Pancreas (tissue), 10 donors: ENCODE data around the gene PLCXD3. TPM values are rescaled to one million over a fixed set of nuclear protein-coding genes. Genes with fewer than 3 reads are reported as not detected.

ENCODE experiments used
- ATAC-seq, 4 donors: fragments of 200-7000 bp; cut with Tn5 transposase; one replicate each; pipeline versions ENCODE4 v1.8.0 to v1.9.1; 2020; ENCODE audit warnings: mild to moderate bottlenecking in 4 of 4, moderate library complexity in 4 of 4
- DNase-seq, 6 donors: peaks; one replicate each; pipeline ENCODE4 v3.0.0-alpha.2; 2020
- FAIRE-seq: peaks from 2 replicates; lab custom pipeline; 2012; peaks lifted over from hg19 to GRCh38; lab: Jason Lieb, UNC
- H3K27ac ChIP-seq, 4 donors: fragments of 200-600 bp; sonication (generic); 1 replicate in 3 of 4; 2 replicates in 1 of 4; pipeline versions ENCODE4 v1.5.0 to v1.8.0; 2020
- H3K27me3 ChIP-seq, 4 donors: fragments of 200-600 bp; one replicate each; pipeline ENCODE4 v1.8.0; 2021
- H3K36me3 ChIP-seq, 3 donors: fragments of 200-600 bp; sonication (generic) in 1 of 3; one replicate each; pipeline versions ENCODE4 v1.5.0 to v1.8.0; 2020 to 2021
- H3K4me1 ChIP-seq, 3 donors: fragments of 200-600 bp; one replicate each; pipeline ENCODE4 v1.8.0; 2021
- H3K4me3 ChIP-seq, 4 donors: fragments of 200-600 bp; sonication (generic) in 2 of 4; one replicate each; pipeline versions ENCODE4 v1.5.0 to v1.8.0; 2020 to 2021
- H3K9me3 ChIP-seq, 4 donors: fragments of 200-600 bp; one replicate each; pipeline ENCODE4 v1.8.0; 2021
- WGBS, 2 donors: extraction: QIAGEN DNeasy Blood & Tissue Kit; methylation state at CpG; one replicate each; pipeline ENCODE4 v1.1.7; 2013; 5-methylcytosine and 5-hydroxymethylcytosine counted together
- intact Hi-C, 3 donors: fragments of 100-400 bp; cut with DNase I; formaldehyde crosslinking; loops; one replicate each; pipeline versions ENCODE4 v1.11.1 to v1.14.2; 2022
- polyA plus RNA-seq, 2 donors: library from polyadenylated mRNA; stranded (reverse); fragments of 200-250 nt; gene quantifications; one replicate each; pipeline ENCODE4 v1.2.3, GENCODE V29; 2013
- total RNA-seq, 6 donors: library from RNA; stranded (reverse); fragmentation: NEBNext Ultra II Directional in 4 of 6; extraction: Animal tissue kit (Norgen Biotek cat#: 25700) in 4 of 6; gene quantifications; one replicate each; pipeline versions ENCODE4 v1.2.1 to v1.2.4, GENCODE V29; 2021 to 2023
- TF ChIP-seq, protein P1 (sequence below), 4 donors: fragments of 200-600 bp; sonication (generic) in 3 of 4; IDR thresholded peaks; one replicate each; pipeline versions ENCODE4 v1.5.0 to v1.8.0; 2021; ENCODE audit warnings: antibody characterized with exemption in 4 of 4
- donor health status: healthy with polysubstance abuse.
- donor health status: DM: no; HTN: no; CAD: no; lungs with moderate emphysema.
- donor health status: DM: no; HTN: no; CAD: no.
- donor health status: control.
- donor health status: control.
- donor health status: Bipolar disorder and iron deficiency.
- donor health status: DM: yes; HTN: yes; CAD: no.
- donor health status: DM: no; HTN: no; CAD: no.
- donor health status: DM: no; HTN: no; CAD: no.
- donor health status: DM: yes; HTN: yes; CAD: no.

Gene PLCXD3
- total and polyA plus RNA-seq, 8 donors = 0.79 to 14.2 (median 3.0) TPM

DNA sequence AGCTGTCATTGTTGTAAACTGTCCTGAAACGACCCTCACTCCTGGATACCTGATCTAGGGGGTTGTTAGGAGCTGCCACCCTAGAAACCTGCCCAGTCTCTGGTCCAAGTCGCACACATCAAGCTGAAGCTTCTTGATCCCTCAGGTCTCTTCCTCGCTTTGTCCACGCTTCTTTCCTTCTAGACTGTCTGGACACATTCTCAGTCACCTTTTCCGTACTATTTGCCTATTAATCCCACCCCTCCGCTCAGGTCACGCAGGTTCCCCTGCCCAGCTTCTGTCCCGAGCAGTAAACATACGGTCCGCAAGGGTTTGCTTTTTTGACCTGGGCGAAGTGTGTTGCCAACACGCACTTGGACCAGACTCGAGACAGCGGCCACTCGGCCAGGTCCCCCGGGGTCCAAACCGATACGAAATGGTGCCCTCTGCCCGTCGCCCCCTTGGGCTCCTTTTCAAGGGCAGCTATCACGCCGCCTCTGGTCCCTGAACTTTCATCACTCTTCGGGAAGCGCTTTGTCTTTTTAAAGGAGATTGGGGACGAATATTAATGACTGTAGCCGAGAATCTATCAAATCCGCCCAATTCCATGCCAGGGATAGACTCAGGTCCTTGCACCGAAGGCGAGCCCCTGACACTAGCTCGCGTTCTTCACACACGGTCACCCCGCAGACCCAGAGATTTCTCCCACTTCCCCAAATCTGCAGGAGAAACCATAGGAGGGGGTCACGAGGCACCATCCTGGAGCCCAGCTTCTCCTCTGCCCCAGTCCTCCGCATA lies 814 bp downstream of the PLCXD3 start:
- ATAC-seq = peak; percentile 15 to 34 (median 20)
- DNase-seq = peak in 3 of 6 donors; percentile 11 to 55 (median 55)
- WGBS, 2 donors = 12 to 13% methylated on average over 35 of the region's 35 CpGs
- no peaks in the 10 kb centered on the region for H3K36me3 ChIP-seq
- H3K9me3 ChIP-seq = no peaks in the 10 kb centered on the region
- peak overlapping the region; percentile 2 to 53 (median 28) for H3K4me3 ChIP-seq
- no peaks in the 10 kb centered on the region for H3K4me1 ChIP-seq
- no peak overlapping the region for H3K27ac ChIP-seq
- peaks cover 0 to 13% (median 0%) of the 10 kb centered on the region in 4 donors for H3K27me3 ChIP-seq
- TF ChIP-seq, protein P1, sequence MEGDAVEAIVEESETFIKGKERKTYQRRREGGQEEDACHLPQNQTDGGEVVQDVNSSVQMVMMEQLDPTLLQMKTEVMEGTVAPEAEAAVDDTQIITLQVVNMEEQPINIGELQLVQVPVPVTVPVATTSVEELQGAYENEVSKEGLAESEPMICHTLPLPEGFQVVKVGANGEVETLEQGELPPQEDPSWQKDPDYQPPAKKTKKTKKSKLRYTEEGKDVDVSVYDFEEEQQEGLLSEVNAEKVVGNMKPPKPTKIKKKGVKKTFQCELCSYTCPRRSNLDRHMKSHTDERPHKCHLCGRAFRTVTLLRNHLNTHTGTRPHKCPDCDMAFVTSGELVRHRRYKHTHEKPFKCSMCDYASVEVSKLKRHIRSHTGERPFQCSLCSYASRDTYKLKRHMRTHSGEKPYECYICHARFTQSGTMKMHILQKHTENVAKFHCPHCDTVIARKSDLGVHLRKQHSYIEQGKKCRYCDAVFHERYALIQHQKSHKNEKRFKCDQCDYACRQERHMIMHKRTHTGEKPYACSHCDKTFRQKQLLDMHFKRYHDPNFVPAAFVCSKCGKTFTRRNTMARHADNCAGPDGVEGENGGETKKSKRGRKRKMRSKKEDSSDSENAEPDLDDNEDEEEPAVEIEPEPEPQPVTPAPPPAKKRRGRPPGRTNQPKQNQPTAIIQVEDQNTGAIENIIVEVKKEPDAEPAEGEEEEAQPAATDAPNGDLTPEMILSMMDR (IDR thresholded peaks at IDR 0.05) = no peak
- intact Hi-C loops = no loop called here
- no peak for FAIRE-seq

DNA sequence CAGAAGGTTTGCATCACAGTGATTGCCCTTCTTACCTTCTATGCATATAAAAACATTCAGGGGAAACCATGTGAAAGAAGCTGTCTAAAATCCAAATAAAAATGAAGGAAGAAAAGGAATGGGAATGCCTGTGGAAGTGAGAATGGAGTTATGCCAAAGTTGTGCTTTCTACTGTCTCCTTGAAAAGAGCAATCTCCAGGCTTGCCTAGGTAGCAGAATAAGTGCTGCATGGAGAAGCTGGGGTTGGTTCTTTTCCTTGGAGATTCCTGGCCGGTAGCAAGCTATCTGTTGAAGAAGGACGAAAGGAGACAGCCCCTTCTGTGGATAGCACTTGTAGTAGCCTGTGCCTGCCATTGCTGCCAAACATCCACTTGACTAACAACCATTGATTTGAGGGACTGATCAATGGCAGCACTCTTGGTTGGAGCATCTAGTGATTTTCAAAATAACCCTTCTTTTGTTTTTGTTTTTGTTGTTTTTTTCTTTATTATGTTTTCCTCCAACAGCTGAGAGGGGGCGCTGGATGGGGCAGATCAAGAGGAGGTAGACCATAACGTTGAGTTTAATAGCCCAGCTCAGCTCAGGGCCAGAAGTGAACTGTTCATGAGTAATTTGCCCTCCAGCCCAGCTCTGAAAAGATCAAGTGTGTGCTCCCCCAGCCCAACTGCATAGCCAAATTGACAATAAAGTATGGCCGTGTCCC lies 1.6 kb downstream of the PLCXD3 start:
- intact Hi-C loops = no loop called here
- no peaks in the 10 kb centered on the region for H3K9me3 ChIP-seq
- H3K27me3 ChIP-seq = peaks cover 0 to 6% (median 0%) of the 10 kb centered on the region in 4 donors
- FAIRE-seq (no peak), ATAC-seq (peak in 1 of 4 donors; percentile 4), DNase-seq (no peak)
- 40 to 41% methylated on average over 5 of the region's 5 CpGs for WGBS, 2 donors
- no peak overlapping the region for H3K27ac ChIP-seq
- no peaks in the 10 kb centered on the region for H3K36me3 ChIP-seq
- TF ChIP-seq, protein P1 (IDR thresholded peaks at IDR 0.05) = no peak
- no peaks in the 10 kb centered on the region for H3K4me1 ChIP-seq
- H3K4me3 ChIP-seq = peak overlapping the region in 1 of 4 donors; percentile 53

DNA sequence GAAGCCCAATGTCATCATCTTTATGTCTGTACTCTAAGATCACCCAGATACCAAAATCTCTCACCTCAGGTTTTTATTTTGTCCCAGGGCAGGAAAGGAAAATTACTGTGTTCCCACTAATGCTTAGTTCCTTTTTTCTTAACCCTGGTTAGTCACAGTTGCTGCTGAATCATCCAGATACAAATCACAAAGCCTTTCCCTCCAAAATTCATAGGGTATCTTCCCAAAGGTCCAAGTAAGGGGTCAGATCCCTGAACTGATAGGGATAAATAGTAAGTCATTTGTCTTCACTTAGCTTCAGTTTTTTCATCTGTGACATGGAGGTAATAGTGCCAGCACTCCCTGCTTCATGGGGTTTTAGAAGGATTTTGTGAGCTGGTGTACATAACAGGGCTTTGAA lies 2.2 kb downstream of the PLCXD3 start:
- no peak overlapping the region for H3K27ac ChIP-seq
- peaks cover 0 to 6% (median 0%) of the 10 kb centered on the region in 4 donors for H3K27me3 ChIP-seq
- no peak overlapping the region for H3K4me3 ChIP-seq
- FAIRE-seq (no peak), ATAC-seq (no peak), DNase-seq (no peak)
- H3K9me3 ChIP-seq = no peaks in the 10 kb centered on the region
- intact Hi-C loops = no loop called here
- TF ChIP-seq, protein P1 (IDR thresholded peaks at IDR 0.05) = no peak
- H3K36me3 ChIP-seq = no peaks in the 10 kb centered on the region
- H3K4me1 ChIP-seq = no peaks in the 10 kb centered on the region

DNA sequence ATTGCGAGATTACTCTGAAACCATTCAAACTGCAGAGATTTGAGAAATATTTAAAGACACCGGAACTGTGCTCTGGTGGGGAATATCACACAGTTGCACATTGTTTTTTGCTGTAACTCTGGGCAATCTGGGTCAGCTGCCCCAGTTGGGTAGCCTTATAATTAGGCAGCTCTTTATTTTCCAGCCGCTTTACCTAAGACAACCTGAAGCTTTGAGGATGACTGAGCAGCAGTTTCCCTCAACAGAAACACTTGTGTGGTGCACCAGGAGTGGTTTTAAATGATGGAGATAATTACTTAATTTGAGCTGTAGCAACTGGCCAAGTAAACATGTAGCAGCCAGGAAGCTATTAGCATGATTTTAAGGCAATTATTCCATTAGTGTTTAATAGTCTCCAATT lies 2.9 kb downstream of the PLCXD3 start:
- Histone ChIP-seq H3K9me3 (no peaks in the 10 kb centered on the region), H3K4me1 (no peaks in the 10 kb centered on the region), H3K27me3 (peaks cover 0 to 6% (median 0%) of the 10 kb centered on the region in 4 donors), H3K36me3 (no peaks in the 10 kb centered on the region), H3K4me3 (no peak overlapping the region), H3K27ac (no peak overlapping the region)
- TF ChIP-seq, protein P1 (IDR thresholded peaks at IDR 0.05) = no peak
- 85 to 89% methylated on average over 3 of the region's 3 CpGs for WGBS, 2 donors
- DNase-seq (no peak), FAIRE-seq (no peak), ATAC-seq (no peak)
- intact Hi-C loops = no loop called here
